Activated T-helper 1 cell treated with Interleukin-2 at 50 U/mL for 16 hours (primary cell): ENCODE results near the gene RTCA.
"Not testable (repeated sequence)": the region's sequence is repeated elsewhere in the genome, so short reads cannot be mapped to it uniquely, and the experiment has no call there.

Experiments
- DNase-seq: peaks from one replicate; pipeline ENCODE4 v3.0.0-alpha.2; 2020; ENCODE audit warnings: low read depth

RTCA gene

GRCh38 chr1:100308777-100309176 lies 42.8 kb downstream of the RTCA start:
- no peak for DNase-seq

GRCh38 chr1:100309863-100310262 lies 43.8 kb downstream of the RTCA start:
- no peak for DNase-seq

DNA sequence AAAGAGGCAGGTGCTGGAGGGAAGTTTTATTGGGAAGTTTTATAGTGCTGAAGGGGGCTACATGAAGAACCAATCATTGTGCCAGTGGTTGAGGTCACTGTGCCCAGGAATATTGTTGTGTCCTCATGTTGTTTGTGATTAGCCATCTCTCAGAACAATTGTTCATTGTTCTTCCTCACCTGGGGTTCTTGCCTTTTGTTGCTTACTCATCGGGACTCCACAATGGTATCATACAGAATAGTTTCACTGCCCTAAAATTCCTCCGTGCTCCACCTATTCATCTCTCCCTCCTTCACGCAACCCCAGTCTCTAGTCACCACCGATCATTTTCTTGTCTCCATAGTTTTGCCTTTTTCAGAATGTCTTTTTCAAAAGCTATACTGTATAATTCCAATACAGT lies 47.4 kb downstream of the RTCA start:
- DNase-seq: no peak

DNA sequence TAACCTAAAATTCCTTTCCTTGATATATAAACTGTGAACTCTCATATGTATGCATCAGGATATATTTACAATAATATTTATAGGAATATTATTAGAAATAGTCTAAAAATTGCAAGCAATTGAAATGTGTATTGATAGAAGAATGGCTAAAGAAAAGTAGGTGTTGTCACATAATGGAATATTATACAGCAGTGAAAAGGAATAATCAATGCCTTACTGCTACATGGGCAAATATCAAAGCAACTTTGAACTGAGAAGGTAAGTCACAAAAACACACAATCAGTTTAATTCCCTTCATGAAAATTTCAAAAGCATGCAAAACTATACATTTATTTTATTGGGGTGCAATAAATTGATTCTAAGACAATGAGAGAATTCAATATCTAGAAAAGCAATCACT lies 50.6 kb downstream of the RTCA start:
- no peak for DNase-seq

- no peak for DNase-seq
Measured at GRCh38 chr1:100320311-100321099, 54.5 kb downstream of the RTCA start.

- DNase-seq: no peak
Measured at GRCh38 chr1:100321100-100321493, 55.1 kb downstream of the RTCA start.

- no peak for DNase-seq
Measured at GRCh38 chr1:100321506-100321905, 55.5 kb downstream of the RTCA start.

DNA sequence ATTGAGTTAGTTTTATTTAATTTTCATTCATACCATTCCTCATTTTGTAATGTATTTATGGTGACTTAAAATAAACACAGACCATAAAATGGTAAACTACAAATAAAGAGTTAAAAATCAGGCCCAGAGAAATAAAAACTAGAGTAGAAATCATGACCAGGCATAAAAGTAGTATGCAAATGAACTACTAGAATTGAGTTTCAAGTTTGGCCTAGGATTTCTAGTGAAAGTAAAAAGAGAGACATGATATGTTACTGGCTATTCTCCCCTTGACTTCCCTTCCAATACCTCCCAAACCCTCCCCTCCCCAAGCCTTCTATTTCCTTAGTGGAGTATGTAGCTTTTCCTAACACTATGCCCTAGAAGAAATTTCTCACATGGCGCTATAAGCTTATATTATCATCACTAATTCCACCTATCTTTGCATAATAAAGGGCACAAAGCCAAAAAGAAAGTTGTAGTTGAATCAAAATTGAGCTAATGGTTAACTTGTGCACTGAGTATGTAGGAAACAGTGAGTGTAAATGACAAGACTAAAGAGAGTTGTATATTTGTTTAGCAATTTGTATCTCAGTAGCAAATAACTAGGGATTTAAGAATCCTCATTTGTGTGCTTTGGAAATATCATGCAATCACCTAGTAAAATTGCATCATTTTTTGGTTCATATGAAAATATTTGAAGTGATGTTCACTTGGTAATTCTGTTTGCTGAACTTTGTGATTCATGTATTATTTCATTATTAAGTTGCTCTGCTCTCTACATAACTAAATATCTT lies 56.6 kb downstream of the RTCA start:
- DNase-seq: no peak

DNA sequence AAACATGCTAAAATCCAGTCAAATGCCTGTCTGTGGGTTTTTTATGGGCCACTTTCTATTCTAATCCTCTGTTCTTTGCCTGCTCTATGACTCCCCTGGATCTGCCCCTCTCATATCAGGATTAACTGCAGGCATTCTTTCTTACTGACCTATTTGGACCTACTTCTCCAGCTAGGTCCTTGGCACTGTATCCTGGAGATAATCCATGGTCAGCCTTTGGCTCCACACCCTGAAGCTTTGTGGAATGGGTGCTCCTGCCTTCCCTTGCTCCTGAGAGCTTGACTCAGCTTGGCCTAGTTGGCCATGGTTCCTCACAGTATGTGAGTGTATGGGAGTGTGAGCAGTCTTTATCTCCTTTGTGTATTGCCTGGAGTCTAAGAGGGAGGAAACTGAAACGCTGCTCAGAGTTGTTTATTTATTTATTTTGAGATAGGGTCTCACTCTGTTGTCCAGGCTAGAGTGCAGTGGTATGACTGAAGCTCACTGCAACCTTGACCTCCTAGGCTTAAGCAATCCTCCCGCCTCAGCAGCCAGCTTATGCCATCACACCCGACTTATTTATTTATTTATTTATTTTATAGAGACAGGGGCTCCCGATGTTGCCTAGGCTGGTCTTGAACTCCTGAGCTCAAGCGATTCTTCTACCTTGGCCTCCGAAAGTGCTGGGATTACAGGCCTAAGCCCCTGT lies 57.5 kb downstream of the RTCA start:
- no peak for DNase-seq

DNA sequence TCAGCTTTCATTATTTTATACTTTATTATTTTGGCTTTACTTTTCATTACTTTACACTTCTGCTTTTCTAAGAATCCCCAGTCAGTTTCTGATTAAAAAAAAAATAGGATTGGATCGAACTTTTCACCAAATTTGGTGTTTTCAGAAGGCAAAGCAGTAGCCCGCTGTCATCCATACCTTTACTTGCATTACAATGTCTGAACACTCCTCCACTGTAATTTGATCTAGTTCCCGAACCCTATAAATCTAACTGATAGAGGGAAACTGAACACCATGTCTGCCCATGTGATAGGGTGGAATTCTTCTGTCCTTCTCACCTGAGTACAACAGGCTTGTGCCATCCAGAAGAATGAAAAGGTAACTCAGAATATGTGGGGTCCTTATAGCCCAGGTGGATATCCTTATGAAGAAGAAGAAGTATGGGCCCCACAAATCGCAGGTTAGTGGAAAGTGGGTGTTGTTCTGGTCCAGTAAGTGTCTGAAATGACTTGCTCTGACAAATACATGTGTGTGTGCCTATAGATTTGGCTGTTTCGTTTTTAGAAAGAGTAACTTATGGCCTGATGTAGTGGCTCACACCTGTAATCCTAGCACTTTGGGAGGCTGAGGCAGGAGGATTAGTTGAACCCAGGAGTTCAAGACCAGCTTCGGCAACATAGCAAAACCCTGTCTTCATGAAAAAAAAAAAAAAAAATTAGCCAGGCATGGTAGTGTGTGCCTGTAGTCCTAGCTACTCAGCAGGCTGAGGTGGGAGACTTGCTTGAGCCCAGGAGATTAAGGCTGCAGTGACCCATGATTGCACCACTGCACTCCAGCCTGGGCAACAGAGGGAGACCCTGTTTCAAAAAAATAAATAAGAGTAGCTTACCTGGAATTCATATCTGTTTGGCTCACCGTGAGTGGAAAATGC lies 59.7 kb downstream of the RTCA start:
- DNase-seq: no peak

DNA sequence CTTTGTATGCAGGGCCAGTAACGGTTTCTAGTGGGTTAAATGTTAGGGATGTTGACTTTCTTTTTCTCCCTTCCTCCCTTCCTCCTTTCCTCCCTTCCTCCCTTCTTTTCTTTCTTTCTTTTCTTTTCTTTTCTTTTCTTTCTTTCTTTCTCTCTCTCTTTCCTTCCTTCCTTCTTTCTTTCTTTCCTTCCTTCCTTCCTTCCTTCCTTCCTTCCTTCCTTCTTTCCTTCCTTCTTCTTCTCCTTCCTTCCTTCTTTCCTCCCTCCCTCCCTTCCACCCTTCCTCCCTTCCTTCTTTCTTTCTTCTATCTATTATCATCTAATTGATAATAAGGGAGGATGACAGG lies 60.3 kb downstream of the RTCA start:
- DNase-seq: not testable (repeated sequence)

DNA sequence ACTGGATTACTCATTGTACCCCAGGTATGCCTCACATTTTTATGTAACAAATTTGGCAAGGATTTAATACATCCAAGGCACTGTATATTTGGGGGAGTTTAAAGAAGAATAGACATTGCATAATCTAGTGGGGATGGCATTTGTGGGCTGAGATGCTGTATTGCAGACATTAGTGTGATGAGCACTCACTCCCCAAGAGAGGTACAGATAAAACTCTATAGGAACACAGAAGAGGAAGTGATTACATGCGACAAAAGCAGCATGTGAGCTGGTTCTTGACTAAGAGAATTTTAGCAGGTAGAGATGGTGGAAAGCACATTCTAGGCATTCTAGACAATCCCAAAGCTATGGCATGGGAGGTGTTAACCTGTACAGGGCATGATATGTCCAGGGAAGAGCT lies 62.1 kb downstream of the RTCA start:
- DNase-seq: no peak

DNA sequence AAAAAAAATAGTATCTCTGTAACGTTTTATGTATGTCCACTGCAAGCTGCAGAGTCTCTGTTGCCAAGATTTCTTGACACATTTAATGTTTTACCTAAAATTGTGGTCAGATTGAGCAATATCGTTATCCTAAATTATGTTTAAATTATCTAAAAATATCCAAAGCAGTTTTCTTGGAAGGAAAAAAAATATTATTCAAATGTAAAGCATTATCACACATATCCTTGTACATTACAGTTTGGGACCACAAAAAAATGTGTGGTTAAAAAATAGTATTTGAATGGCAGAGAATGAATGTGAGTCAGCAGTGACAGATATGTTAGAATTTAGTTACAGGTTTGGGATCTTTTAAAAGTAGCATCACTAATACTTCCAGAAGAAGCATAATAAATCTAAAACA lies 65.1 kb downstream of the RTCA start:
- not testable (repeated sequence) for DNase-seq

GRCh38 chr1:100332331-100332730 lies 66.3 kb downstream of the RTCA start:
- DNase-seq: no peak

DNA sequence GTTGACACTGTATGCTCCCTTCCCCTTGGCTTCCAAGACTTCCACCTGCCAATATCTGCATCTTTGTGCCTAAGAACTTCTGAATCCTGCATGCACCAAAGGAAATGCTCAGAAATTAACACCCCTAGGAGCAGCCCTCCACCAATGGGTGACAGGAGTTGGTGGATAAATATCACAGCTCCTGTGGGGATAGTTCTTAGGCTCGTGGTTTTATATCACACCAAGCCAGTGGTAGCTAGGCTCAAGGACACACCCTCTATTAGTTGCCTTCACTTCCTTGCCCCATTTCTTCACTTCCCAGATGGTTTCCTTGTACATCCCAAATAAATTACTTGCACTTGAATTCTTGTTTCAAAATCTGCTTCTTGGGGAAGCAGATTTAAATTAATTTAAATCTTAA lies 69.4 kb downstream of the RTCA start:
- DNase-seq: no peak

- not testable (repeated sequence) for DNase-seq
Measured at GRCh38 chr1:100337878-100338277, 71.9 kb downstream of the RTCA start.

GRCh38 chr1:100339735-100340134 lies 73.7 kb downstream of the RTCA start:
- DNase-seq: not testable (repeated sequence)

GRCh38 chr1:100340494-100340893 lies 74.5 kb downstream of the RTCA start:
- no peak for DNase-seq

DNA sequence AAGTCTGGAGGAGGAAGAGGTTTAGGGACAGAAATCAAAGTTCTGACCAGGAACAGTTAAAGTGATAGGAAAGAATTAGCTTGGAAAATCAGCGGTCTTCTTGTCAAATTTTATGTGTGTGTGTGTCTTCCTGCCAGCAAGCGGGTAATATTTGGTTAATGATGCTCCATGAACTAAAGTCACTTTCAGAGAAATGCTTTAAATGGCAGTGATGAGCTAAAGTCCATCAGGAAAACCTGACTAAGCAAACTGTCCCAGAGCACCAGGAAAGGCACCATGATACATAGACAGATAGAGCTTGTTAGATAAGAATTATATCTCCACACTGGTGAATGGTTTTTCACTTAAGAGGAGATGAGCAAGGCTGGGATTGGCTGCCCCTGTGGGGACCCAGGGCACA lies 76.3 kb downstream of the RTCA start:
- DNase-seq: no peak
